ENCODE data around the gene SEC16B. TPM values are rescaled to one million over a fixed set of nuclear protein-coding genes. Genes with fewer than 3 reads are reported as not detected.

Gene SEC16B
- total and polyA plus RNA-seq, 9 of the 15 experiments (the other 6 are each of a cell fraction or from before 2014, with no cell fraction given), result not detected

DNA sequence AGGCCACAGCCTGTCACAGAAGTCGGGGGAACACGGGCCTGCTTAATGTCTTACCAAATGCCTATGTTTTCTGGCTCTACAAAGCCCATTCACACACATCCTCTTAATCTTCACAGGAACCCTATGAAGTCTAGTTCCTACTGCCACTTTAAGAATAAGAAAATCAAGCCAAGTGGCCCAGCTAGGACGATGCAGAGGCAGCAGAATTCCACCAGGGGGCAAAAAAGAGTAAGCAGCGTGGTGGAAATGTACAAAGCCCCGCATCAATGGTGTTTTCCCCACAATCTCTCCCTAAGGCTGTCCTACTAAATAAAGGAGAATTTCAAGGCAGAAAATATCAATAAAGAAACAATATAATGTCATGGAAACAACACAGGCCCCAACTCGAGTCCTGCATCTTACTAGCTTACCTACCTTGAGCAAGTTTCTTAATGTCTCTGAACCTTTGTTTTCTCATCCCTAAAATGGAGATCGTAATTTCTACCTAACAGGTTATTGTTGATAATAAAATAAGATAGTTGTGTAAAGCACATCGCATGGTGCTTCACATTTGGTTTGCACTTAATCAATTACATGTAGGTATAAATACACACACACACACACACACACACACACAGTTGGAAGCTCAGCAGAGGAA, 21.4 kb downstream of the SEC16B start (continued):
- TF ChIP-seq, protein P1, sequence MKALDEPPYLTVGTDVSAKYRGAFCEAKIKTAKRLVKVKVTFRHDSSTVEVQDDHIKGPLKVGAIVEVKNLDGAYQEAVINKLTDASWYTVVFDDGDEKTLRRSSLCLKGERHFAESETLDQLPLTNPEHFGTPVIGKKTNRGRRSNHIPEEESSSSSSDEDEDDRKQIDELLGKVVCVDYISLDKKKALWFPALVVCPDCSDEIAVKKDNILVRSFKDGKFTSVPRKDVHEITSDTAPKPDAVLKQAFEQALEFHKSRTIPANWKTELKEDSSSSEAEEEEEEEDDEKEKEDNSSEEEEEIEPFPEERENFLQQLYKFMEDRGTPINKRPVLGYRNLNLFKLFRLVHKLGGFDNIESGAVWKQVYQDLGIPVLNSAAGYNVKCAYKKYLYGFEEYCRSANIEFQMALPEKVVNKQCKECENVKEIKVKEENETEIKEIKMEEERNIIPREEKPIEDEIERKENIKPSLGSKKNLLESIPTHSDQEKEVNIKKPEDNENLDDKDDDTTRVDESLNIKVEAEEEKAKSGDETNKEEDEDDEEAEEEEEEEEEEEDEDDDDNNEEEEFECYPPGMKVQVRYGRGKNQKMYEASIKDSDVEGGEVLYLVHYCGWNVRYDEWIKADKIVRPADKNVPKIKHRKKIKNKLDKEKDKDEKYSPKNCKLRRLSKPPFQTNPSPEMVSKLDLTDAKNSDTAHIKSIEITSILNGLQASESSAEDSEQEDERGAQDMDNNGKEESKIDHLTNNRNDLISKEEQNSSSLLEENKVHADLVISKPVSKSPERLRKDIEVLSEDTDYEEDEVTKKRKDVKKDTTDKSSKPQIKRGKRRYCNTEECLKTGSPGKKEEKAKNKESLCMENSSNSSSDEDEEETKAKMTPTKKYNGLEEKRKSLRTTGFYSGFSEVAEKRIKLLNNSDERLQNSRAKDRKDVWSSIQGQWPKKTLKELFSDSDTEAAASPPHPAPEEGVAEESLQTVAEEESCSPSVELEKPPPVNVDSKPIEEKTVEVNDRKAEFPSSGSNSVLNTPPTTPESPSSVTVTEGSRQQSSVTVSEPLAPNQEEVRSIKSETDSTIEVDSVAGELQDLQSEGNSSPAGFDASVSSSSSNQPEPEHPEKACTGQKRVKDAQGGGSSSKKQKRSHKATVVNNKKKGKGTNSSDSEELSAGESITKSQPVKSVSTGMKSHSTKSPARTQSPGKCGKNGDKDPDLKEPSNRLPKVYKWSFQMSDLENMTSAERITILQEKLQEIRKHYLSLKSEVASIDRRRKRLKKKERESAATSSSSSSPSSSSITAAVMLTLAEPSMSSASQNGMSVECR (CRISPR knock-in tag; IDR thresholded peaks at IDR 0.05), result no peak
- peak; percentile 60 for TF ChIP-seq SMC3 (conservative IDR thresholded peaks at IDR 0.05; ENCODE audit: insufficient read depth, low read depth, low read length)
- TF ChIP-seq, protein P2, sequence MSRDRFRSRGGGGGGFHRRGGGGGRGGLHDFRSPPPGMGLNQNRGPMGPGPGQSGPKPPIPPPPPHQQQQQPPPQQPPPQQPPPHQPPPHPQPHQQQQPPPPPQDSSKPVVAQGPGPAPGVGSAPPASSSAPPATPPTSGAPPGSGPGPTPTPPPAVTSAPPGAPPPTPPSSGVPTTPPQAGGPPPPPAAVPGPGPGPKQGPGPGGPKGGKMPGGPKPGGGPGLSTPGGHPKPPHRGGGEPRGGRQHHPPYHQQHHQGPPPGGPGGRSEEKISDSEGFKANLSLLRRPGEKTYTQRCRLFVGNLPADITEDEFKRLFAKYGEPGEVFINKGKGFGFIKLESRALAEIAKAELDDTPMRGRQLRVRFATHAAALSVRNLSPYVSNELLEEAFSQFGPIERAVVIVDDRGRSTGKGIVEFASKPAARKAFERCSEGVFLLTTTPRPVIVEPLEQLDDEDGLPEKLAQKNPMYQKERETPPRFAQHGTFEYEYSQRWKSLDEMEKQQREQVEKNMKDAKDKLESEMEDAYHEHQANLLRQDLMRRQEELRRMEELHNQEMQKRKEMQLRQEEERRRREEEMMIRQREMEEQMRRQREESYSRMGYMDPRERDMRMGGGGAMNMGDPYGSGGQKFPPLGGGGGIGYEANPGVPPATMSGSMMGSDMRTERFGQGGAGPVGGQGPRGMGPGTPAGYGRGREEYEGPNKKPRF (IDR thresholded peaks at IDR 0.05; ENCODE audit: low read depth, low read length), result no peak
- TF ChIP-seq, protein P3, sequence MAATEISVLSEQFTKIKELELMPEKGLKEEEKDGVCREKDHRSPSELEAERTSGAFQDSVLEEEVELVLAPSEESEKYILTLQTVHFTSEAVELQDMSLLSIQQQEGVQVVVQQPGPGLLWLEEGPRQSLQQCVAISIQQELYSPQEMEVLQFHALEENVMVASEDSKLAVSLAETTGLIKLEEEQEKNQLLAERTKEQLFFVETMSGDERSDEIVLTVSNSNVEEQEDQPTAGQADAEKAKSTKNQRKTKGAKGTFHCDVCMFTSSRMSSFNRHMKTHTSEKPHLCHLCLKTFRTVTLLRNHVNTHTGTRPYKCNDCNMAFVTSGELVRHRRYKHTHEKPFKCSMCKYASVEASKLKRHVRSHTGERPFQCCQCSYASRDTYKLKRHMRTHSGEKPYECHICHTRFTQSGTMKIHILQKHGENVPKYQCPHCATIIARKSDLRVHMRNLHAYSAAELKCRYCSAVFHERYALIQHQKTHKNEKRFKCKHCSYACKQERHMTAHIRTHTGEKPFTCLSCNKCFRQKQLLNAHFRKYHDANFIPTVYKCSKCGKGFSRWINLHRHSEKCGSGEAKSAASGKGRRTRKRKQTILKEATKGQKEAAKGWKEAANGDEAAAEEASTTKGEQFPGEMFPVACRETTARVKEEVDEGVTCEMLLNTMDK (IDR thresholded peaks at IDR 0.05; ENCODE audit: borderline replicate concordance, insufficient read depth, low read depth, low read length, poor library complexity, severe bottlenecking), result peak; percentile 33

Data from K562 (cell line).